NCI-H524 (cell line): ENCODE measurements around the gene ZNF236.
"Not testable (repeated sequence)": the region's sequence is repeated elsewhere in the genome, so short reads cannot be mapped to it uniquely, and the experiment has no call there.

Experiments used
- DNase-seq, 2 experiments: peaks; one replicate each; lab custom pipeline; 2025; lab: John Stamatoyannopoulos, UW

The ZNF236 gene

GRCh38 chr18:77006305-77007175 is 184.2 kb downstream of the ZNF236 start:
- no peak for DNase-seq

DNA sequence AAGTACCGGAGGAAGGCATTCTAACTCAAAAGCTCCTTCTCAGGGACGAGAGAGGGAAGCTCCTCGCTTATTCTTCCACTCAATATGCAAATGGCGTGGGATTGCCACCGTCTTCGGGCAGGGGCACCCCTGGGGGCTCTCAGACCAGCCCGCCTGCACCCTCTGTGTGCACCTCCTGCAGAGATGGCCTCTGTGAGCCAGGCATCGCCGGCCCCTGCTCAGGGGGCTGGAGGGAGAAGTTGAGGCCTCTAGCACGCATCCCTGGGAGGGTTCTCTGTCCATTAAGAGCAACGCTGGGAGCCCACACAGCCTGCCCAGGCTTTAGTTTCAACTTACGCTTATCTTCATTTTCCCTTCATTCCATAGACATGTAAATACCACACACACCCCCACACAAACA is 184.9 kb downstream of the ZNF236 start:
- no peak for DNase-seq

DNA sequence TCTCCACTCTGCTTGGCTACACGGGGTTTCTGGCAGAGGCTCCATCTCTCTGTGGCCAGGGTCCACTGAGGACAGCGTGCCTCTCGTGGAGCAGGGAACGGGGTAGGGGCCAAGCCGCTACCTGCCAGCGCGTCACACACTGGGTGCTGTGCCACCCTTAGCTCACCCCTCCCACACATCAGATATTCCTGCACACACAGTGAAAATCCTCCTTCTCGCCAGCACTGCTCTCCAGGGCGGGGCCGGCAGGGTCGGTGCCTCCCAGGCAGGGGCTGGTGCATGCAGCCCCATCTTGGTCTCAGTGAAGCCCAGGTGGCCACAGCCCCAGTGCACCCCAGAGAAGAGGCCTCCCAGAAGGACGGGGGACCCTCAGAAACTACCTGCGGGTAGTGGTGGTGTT is 185.6 kb downstream of the ZNF236 start:
- DNase-seq: no peak

GRCh38 chr18:77008576-77009315 is 186.4 kb downstream of the ZNF236 start:
- no peak for DNase-seq

DNA sequence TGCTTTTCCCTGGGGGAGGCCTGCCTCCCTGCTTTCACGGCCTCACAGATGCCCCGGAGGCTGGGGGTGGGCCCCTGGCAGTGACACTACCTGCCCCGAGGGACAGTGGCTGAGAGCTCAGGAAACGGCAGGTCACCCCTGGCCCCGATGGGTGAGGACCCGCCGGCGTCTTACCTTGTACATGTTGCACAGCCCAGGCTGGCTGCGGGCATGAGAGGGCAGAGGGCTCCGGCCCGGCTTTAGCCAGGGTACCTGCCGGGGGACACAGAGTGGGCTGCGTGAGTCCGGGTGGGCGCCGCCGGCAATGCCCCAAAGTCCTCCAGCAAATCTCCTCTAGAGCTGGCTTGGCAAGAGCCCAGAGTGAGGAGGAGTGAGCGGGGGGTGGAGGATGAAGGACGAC is 187.3 kb downstream of the ZNF236 start:
- no peak for DNase-seq

DNA sequence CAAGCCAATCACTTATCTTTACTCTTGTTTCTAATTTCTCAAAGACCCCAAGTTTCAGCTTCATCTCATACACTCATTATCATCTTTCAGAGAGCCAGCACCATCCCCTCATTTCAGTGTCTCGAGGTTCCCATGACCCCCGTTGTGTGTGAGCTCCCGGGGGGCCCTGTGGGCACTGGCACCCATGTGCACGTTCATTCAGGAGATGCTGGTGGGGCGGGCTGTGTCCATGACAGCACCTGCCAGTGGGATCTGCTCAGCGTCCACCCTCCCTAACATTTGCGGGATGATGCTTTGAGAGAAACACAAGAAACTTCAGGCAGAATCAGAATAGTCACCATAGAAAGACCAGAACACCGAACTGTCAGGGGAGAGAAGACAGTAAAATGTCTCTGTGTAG is 189.8 kb downstream of the ZNF236 start:
- DNase-seq: no peak

- DNase-seq: no peak
Measured at GRCh38 chr18:77012806-77013541, 190.6 kb downstream of the ZNF236 start.

GRCh38 chr18:77013811-77014521 is 191.6 kb downstream of the ZNF236 start:
- DNase-seq: no peak

DNA sequence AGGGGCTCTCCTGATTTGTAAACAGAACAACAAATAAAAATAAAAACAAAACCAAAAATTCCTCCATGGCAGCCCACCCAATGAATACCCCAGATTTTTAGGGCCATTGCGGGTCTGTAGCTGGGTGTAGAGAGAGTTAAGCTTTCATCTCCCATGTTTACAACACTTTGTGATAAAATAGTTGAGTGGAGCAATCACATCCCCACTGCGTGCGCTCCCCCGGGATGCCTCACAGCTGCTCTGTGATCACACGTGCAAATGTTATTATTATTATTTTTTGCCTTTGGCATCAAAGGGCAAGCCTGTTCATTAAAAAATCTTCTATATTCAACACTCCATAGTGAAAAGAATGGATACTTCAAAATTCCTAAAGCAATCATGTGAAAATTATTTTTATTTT is 192.2 kb downstream of the ZNF236 start:
- no peak for DNase-seq

DNA sequence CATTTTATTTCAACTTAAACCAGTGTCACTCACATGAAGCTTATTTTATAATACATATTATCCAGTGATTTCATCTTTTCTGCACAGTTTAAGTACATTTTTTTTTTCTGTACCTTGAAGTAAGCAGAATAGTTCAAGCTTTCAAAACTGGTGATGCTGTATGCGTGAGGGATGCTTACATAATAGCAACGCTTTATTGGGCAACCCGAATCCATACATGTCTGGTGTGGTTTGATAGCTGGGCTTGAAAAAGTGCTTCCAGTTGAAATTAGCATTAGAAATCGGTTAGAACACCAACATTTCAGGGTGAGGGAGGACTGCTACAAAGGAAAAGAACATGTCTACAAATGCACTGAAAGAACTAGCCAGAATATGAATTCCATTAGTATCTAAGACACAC is 192.8 kb downstream of the ZNF236 start:
- DNase-seq: no peak

DNA sequence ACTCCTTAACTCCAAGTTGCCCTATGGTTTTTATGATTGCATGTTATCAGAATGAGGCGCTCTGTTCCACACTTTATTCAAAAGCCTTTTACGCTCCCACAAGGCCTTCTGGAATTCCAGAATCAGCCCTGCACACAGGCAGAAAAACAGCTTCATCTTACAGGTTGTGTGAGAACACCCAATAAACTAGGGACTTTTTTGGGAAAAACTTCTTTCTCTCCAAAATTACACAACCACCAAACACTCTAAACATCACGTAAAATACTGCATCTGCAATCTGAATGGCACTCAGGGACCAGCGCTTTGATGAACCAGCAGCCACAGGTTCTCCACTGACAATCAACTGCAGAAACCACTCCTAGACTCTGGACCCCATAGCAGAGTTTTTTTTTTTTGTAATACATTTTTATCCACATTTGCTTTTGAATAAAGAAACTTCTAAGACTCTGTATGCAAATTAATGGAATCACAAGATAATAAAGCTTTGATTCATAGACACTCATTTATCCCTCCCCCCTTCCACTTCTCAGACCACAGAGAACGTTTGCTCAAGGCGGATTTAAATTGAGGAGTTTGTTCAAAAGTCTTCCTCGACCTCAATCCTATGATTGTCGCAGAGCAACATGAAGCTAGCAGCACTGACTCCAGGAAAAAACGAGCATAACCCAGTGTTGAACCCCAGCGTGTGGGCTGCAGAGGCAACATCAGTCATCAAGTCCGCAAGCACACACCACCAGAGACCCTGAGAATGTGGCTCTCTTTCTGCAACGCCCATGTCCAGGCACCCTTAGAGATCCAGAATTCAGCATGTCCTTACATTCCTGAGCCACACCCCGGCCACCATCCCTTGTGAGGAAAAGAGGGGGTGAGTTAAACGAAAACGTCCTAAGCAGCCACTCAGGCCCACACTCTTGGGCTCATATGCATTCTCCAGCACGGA is 193.7 kb downstream of the ZNF236 start:
- no peak for DNase-seq

GRCh38 chr18:77016936-77017335 is 194.6 kb downstream of the ZNF236 start:
- DNase-seq: no peak

DNA sequence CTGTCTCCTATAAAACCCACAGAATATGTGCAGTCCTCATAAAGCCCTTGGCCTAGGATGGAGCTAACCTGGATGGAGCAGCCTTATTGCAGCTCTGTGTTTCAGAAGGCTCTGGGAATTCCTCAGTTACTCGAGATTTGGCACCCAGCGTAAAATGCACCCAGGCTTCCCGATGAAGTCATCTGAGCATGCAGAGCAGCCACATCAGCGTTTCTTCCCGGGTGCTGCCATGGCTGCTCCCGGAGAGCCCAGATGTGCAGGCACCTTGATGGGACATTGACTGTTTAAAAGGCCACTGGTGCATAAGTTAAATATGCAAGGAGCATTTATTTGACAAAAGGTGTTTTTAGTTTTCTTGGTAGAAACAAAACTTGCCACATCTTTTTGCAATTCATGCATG is 195.0 kb downstream of the ZNF236 start:
- DNase-seq: no peak

DNA sequence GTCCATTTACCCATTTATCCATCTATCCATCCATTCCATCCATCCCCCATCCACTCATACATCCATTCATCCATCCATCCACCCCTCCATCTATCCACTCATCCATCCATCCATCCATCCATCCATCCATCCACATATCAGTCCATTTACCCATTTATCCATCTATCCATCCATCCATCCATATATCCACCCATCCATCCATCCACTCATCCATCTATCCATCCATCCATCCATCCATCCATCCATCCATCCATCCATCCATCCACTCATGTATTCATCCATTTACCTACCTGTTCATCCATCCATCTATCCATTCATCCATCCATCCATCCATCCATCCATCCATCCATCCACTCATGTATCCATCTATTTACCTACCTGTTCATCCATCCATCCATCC is 196.3 kb downstream of the ZNF236 start:
- DNase-seq: not testable (repeated sequence)

DNA sequence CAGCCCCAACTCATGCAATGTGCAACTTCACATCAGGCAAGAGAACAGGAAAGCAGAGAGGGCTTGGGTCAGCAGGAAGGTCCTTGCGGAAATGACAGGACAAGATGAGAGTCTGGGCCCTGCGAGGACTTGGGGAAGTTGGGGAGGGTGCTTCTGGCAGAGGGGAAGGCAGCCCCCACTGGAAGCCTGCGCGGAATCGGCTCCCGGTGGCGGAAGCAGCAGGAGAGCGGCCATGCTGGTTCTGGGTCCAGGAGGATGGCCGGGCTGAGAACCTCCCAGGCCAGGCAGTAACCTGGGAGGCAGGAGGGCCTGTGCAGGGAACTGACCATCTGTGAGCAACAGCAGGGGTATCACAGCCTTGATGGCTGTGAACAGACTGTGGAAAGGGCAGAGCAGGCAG is 197.3 kb downstream of the ZNF236 start:
- DNase-seq: no peak
